CD8-positive, alpha-beta memory T cell (primary cell): ENCODE measurements around the gene CASP3. TPM values are rescaled to one million over a fixed set of nuclear protein-coding genes. Genes with fewer than 3 reads are reported as not detected.
A peak's percentile ranks its signal among the peaks of the same experiment; 100 is the strongest.

ENCODE experiments used
- CTCF ChIA-PET: fragments of 350-600 bp; sonication (Branson Sonifier 250); formaldehyde crosslinking; loops from one replicate; lab custom pipeline; 2021; ENCODE audit warnings: antibody characterized with exemption; lab: Charles Lee
- POLR2A ChIA-PET: fragments of 350-600 bp; sonication (Branson Sonifier 250); formaldehyde crosslinking; loops from one replicate; lab custom pipeline; 2021; ENCODE audit warnings: antibody characterized with exemption; lab: Charles Lee
- DNase-seq, 5 donors: peaks; one replicate each; pipeline versions ENCODE4 v3.0.0 to v3.0.0-alpha.2; 2020 to 2022; ENCODE audit warnings: mixed read lengths in 1 of 5
- H3K27ac ChIP-seq: one replicate; pipeline ENCODE4 v1.7.0; 2013; ENCODE audit warnings: low read depth, mild to moderate bottlenecking, low read length, moderate library complexity
- H3K27me3 ChIP-seq: 2 replicates; pipeline ENCODE4 v1.7.0; 2013; ENCODE audit warnings: low read length, mild to moderate bottlenecking; ENCODE audit not compliant: insufficient read depth, poor library complexity, severe bottlenecking
- H3K36me3 ChIP-seq: 2 replicates; pipeline ENCODE4 v1.7.0; 2013; ENCODE audit warnings: mild to moderate bottlenecking, low read length, moderate library complexity; ENCODE audit not compliant: insufficient read depth
- H3K4me1 ChIP-seq: 2 replicates; pipeline ENCODE4 v1.7.0; 2013; ENCODE audit warnings: mild to moderate bottlenecking, low read length, moderate library complexity; ENCODE audit not compliant: insufficient read depth
- H3K4me3 ChIP-seq: 2 replicates; pipeline ENCODE4 v1.7.0; 2013; ENCODE audit warnings: mild to moderate bottlenecking, low read length
- H3K9me3 ChIP-seq: 2 replicates; pipeline ENCODE4 v1.7.0; 2013; ENCODE audit warnings: mild to moderate bottlenecking, low read length
- H3K27ac Mint-ChIP-seq, 8 donors: one replicate each; pipeline ENCODE4 v1.8.0; 2020 to 2021; ENCODE audit warnings: mixed read lengths in 8 of 8, mild to moderate bottlenecking in 6 of 8, inconsistent platforms in 3 of 8, moderate library complexity in 3 of 8
- H3K27me3 Mint-ChIP-seq, 2 donors: one replicate each; pipeline ENCODE4 v1.8.0; 2020 to 2021; ENCODE audit warnings: mixed read lengths in 2 of 2, mild to moderate bottlenecking in 1 of 2, moderate library complexity in 1 of 2
- H3K36me3 Mint-ChIP-seq, 3 donors: one replicate each; pipeline ENCODE4 v1.8.0; 2020 to 2021; ENCODE audit warnings: mixed read lengths in 3 of 3, inconsistent platforms in 1 of 3, mild to moderate bottlenecking in 1 of 3
- H3K4me1 Mint-ChIP-seq, 3 donors: one replicate each; pipeline ENCODE4 v1.8.0; 2020 to 2021; ENCODE audit warnings: mixed read lengths in 3 of 3, inconsistent platforms in 1 of 3, mild to moderate bottlenecking in 1 of 3
- H3K4me3 Mint-ChIP-seq, 7 donors: one replicate each; pipeline ENCODE4 v1.8.0; 2020 to 2021; ENCODE audit warnings: mixed read lengths in 7 of 7, mild to moderate bottlenecking in 6 of 7, moderate library complexity in 4 of 7, inconsistent platforms in 2 of 7
- H3K9me3 Mint-ChIP-seq, 5 donors: one replicate each; pipeline ENCODE4 v1.8.0; 2020 to 2022; ENCODE audit warnings: mixed read lengths in 5 of 5, mild to moderate bottlenecking in 3 of 5, moderate library complexity in 2 of 5, inconsistent platforms in 1 of 5
- polyA plus RNA-seq: library from polyadenylated mRNA; unstranded; fragments of 300-500 nt; fragmentation: Illumina TruSeq; gene quantifications from one replicate; pipeline ENCODE4 v1.2.3, GENCODE V29; 2021
- total RNA-seq, 2 experiments: library from RNA; stranded (reverse); gene quantifications; one replicate each; pipeline ENCODE4 v1.2.3, GENCODE V29; 2021

The CASP3 gene
- total and polyA plus RNA-seq, 3 experiments from 2014 or later: 7.1 to 77.1 (median 75.1) TPM

- Mint-ChIP-seq H3K9me3 (no peaks in the 10 kb centered on the region), H3K27me3 (no peaks in the 10 kb centered on the region), H3K27ac (peak overlapping the region in 4 of 8 donors; percentile 35 to 94 (median 60)), H3K4me3 (no peak overlapping the region), H3K36me3 (peaks cover 9 to 62% (median 26%) of the 10 kb centered on the region in 3 donors), H3K4me1 (peaks cover 30 to 37% (median 37%) of the 10 kb centered on the region in 3 donors)
- H3K27ac ChIP-seq: no peak overlapping the region
- DNase-seq: no peak
- no peaks in the 10 kb centered on the region for H3K36me3 ChIP-seq
- no peaks in the 10 kb centered on the region for H3K27me3 ChIP-seq
- ChIA-PET CTCF (no interaction called here), POLR2A (no interaction called here)
- peaks cover 17% of the 10 kb centered on the region for H3K4me1 ChIP-seq
- H3K4me3 ChIP-seq: no peak overlapping the region
- H3K9me3 ChIP-seq: no peaks in the 10 kb centered on the region
Measured at GRCh38 chr4:184671101-184671500, 21.9 kb upstream of the CASP3 start.

DNA sequence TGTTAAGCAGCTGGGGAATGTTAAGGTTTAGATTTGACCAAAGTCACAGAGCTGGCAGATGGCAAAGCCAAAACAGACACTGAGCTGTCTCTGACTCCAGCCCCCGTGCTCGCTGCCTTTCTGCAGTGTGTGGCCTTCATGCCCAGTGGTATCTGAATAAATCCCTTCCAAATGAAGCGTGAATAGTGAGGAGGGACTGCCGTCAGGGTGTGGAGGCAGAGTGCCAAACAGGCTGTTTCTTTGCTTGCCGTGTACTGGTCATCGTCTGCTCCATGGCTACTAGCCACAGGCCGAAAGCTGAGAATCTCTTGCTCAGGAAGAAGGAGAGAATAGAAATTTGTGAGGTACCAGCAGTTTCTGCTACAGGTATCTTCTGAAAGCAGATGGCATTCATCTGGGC, 20.0 kb upstream of the CASP3 start:
- H3K4me1 Mint-ChIP-seq: peaks cover 30 to 37% (median 37%) of the 10 kb centered on the region in 3 donors
- DNase-seq: no peak
- no peaks in the 10 kb centered on the region for H3K9me3 ChIP-seq
- no peak overlapping the region for H3K4me3 ChIP-seq
- POLR2A ChIA-PET: interaction anchor here (0.7 to 1.3 kb wide), 3 partner anchors 20 to 405 kb away, joined by 3 to 4 read pairs (median 3); partner anchors contain the start of genes CASP3 and CENPU
- H3K4me3 Mint-ChIP-seq: peak overlapping the region in 5 of 7 donors; percentile 24 to 51 (median 42)
- peak overlapping the region in 7 of 8 donors; percentile 81 to 97 (median 87) for H3K27ac Mint-ChIP-seq
- CTCF ChIA-PET: interaction anchor here (1.0 to 2.1 kb wide), 2 partner anchors 13 to 406 kb away, joined by 3 to 5 read pairs; no protein-coding TSS in a partner anchor
- H3K36me3 Mint-ChIP-seq: peaks cover 9 to 61% (median 24%) of the 10 kb centered on the region in 3 donors
- H3K36me3 ChIP-seq: no peaks in the 10 kb centered on the region
- H3K27me3 ChIP-seq: no peaks in the 10 kb centered on the region
- no peak overlapping the region for H3K27ac ChIP-seq
- H3K27me3 Mint-ChIP-seq: no peaks in the 10 kb centered on the region
- H3K9me3 Mint-ChIP-seq: no peaks in the 10 kb centered on the region
- H3K4me1 ChIP-seq: peaks cover 17% of the 10 kb centered on the region

DNA sequence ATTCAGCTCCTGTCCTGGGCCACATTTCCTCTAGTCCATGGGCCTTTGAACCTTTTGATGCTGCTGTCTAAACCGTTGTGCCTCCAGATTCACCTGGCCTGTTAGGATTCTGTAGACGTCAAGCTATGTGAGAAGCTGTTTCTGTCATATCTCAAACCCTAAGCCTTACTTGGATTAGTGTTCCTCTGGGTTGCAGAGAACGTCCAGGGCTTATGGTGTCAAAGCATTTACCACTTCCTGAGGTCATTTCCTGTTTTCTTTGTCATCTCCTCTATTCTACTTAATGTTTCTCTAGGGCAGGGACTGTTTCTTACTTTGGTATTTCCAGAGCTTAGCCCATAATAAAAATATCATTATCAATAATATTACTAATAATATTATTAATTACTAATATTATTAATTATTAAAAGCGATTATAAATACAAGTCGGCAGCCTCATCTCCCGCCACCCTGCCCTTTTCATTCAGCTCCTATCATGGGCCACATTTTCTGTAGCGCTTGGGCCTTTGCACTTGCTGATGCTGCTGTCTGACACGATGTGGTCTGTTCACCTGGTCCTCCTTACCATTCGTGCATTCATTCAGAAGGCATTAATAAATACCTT, 19.4 kb upstream of the CASP3 start:
- Mint-ChIP-seq H3K9me3 (no peaks in the 10 kb centered on the region), H3K27me3 (no peaks in the 10 kb centered on the region), H3K4me1 (peaks cover 30 to 37% (median 37%) of the 10 kb centered on the region in 3 donors), H3K4me3 (peak overlapping the region in 6 of 7 donors; percentile 29 to 59 (median 57)), H3K27ac (peak overlapping the region in 7 of 8 donors; percentile 62 to 95 (median 92)), H3K36me3 (peaks cover 9 to 55% (median 19%) of the 10 kb centered on the region in 3 donors)
- no peak overlapping the region for H3K4me3 ChIP-seq
- CTCF ChIA-PET: interaction anchor here (1.0 to 2.1 kb wide), 2 partner anchors 13 to 405 kb away, joined by 3 to 5 read pairs; no protein-coding TSS in a partner anchor
- no peak overlapping the region for H3K27ac ChIP-seq
- peak in 1 of 5 donors; percentile 38 for DNase-seq
- H3K36me3 ChIP-seq: no peaks in the 10 kb centered on the region
- no peaks in the 10 kb centered on the region for H3K9me3 ChIP-seq
- H3K4me1 ChIP-seq: peaks cover 17% of the 10 kb centered on the region
- POLR2A ChIA-PET: interaction anchor here (0.7 to 1.3 kb wide), 3 partner anchors 20 to 404 kb away, joined by 3 to 4 read pairs (median 3); partner anchors contain the start of genes CASP3 and CENPU
- no peaks in the 10 kb centered on the region for H3K27me3 ChIP-seq

DNA sequence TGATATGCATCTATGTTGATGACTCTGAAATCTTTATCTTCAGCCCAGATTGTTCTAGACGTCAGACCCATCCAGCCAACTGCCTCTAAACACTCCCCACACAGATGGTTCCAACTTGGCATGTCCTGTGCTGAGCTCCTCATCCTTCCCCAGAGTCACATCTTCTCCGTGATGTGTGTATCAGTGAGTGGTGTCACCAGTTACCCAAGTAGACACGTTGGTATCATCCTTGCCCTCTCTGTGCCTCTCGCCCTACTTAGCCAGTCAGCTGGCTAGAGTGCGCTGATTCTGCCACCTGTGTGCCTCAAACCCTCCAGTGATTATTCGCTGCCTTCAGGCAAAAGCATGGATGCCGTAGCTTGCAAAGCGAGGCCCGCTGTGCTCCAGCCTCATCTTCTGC, 18.8 kb upstream of the CASP3 start:
- no peak for DNase-seq
- no peaks in the 10 kb centered on the region for H3K36me3 ChIP-seq
- H3K36me3 Mint-ChIP-seq: peaks cover 9 to 54% (median 19%) of the 10 kb centered on the region in 3 donors
- CTCF ChIA-PET: interaction anchor here (2.1 kb wide), 1 partner anchor 12 kb away, joined by 5 read pairs; no protein-coding TSS in a partner anchor
- POLR2A ChIA-PET: interaction anchor here (1.3 kb wide), 1 partner anchor 19 kb away, joined by 4 read pairs; the partner anchor contains the start of gene CASP3
- peak overlapping the region in 6 of 7 donors; percentile 23 to 59 (median 57) for H3K4me3 Mint-ChIP-seq
- H3K27ac Mint-ChIP-seq: peak overlapping the region in 7 of 8 donors; percentile 62 to 95 (median 92)
- H3K27ac ChIP-seq: no peak overlapping the region
- no peaks in the 10 kb centered on the region for H3K27me3 ChIP-seq
- H3K9me3 Mint-ChIP-seq: no peaks in the 10 kb centered on the region
- no peaks in the 10 kb centered on the region for H3K27me3 Mint-ChIP-seq
- H3K4me1 ChIP-seq: peaks cover 17% of the 10 kb centered on the region
- H3K4me1 Mint-ChIP-seq: peaks cover 30 to 37% (median 37%) of the 10 kb centered on the region in 3 donors
- H3K4me3 ChIP-seq: no peak overlapping the region
- H3K9me3 ChIP-seq: no peaks in the 10 kb centered on the region

- no peaks in the 10 kb centered on the region for H3K27me3 ChIP-seq
- H3K4me1 ChIP-seq: peaks cover 17% of the 10 kb centered on the region
- H3K36me3 ChIP-seq: no peaks in the 10 kb centered on the region
- no peaks in the 10 kb centered on the region for H3K9me3 ChIP-seq
- Mint-ChIP-seq H3K9me3 (no peaks in the 10 kb centered on the region), H3K36me3 (peaks cover 9 to 44% (median 16%) of the 10 kb centered on the region in 3 donors), H3K27me3 (no peaks in the 10 kb centered on the region), H3K27ac (peak overlapping the region in 6 of 8 donors; percentile 1 to 84 (median 53)), H3K4me1 (peaks cover 30 to 37% (median 37%) of the 10 kb centered on the region in 3 donors), H3K4me3 (no peak overlapping the region)
- no peak overlapping the region for H3K4me3 ChIP-seq
- ChIA-PET POLR2A (interaction anchor here (0.5 kb wide), 1 partner anchor 13 kb away, joined by 5 read pairs; no protein-coding TSS in a partner anchor), CTCF (no interaction called here)
- no peak overlapping the region for H3K27ac ChIP-seq
- no peak for DNase-seq
Measured at GRCh38 chr4:184666670-184667069, 17.4 kb upstream of the CASP3 start.

GRCh38 chr4:184664445-184665210, 15.4 kb upstream of the CASP3 start:
- H3K27me3 ChIP-seq: no peaks in the 10 kb centered on the region
- H3K36me3 ChIP-seq: no peaks in the 10 kb centered on the region
- Mint-ChIP-seq H3K27me3 (no peaks in the 10 kb centered on the region), H3K27ac (peak overlapping the region in 4 of 8 donors; percentile 14 to 77 (median 44)), H3K4me3 (no peak overlapping the region), H3K36me3 (peaks cover 9 to 41% (median 16%) of the 10 kb centered on the region in 3 donors), H3K4me1 (peaks cover 25 to 30% (median 30%) of the 10 kb centered on the region in 3 donors), H3K9me3 (no peaks in the 10 kb centered on the region)
- no peak overlapping the region for H3K27ac ChIP-seq
- no peak for DNase-seq
- peaks cover 17% of the 10 kb centered on the region for H3K4me1 ChIP-seq
- CTCF ChIA-PET: interaction anchor here (1.6 kb wide), 1 partner anchor 15 kb away, joined by 4 read pairs; the partner anchor contains the start of genes CASP3 and PRIMPOL
- POLR2A ChIA-PET: no interaction called here
- H3K9me3 ChIP-seq: no peaks in the 10 kb centered on the region
- no peak overlapping the region for H3K4me3 ChIP-seq

DNA sequence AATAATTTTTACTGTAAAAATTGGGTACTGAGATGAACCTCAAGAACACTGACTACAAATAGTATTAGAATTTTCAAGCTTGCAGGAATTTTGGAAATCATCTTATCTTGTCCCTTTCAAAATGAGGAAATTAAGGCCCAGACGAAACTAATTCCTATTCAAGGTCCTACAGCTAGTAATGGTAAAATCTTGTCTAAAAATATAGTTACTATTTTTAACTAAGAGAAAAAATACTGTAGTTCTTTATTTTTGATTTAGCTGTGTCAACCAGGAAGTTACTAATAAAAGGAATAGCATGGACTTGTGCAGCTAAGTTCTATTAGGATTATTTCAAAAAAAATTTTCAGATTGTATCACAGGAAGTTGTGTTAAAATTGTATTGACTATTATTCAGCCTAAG, 13.0 kb upstream of the CASP3 start:
- Histone ChIP-seq H3K4me1 (no peaks in the 10 kb centered on the region), H3K36me3 (no peaks in the 10 kb centered on the region), H3K27ac (no peak overlapping the region), H3K4me3 (no peak overlapping the region), H3K9me3 (no peaks in the 10 kb centered on the region), H3K27me3 (no peaks in the 10 kb centered on the region)
- ChIA-PET CTCF (interaction anchor here (1.4 to 2.0 kb wide), 2 partner anchors 11 to 12 kb away, joined by 3 to 4 read pairs; partner anchors contain the start of genes CASP3 and PRIMPOL), POLR2A (no interaction called here)
- H3K27ac Mint-ChIP-seq: no peak overlapping the region
- no peaks in the 10 kb centered on the region for H3K9me3 Mint-ChIP-seq
- peaks cover 2 to 40% (median 6%) of the 10 kb centered on the region in 3 donors for H3K36me3 Mint-ChIP-seq
- H3K4me3 Mint-ChIP-seq: no peak overlapping the region
- peaks cover 4 to 8% (median 7%) of the 10 kb centered on the region in 3 donors for H3K4me1 Mint-ChIP-seq
- DNase-seq: no peak
- no peaks in the 10 kb centered on the region for H3K27me3 Mint-ChIP-seq
